Left ventricle myocardium inferior (tissue), 1 donor: ENCODE measurements around the gene TRNP1. TPM values are rescaled to one million over a fixed set of nuclear protein-coding genes. Genes with fewer than 3 reads are reported as not detected.

Experiments used
- DNase-seq: peaks from one replicate; pipeline ENCODE4 v3.0.0-alpha.2; 2020
- H3K27ac ChIP-seq: fragments of 200-600 bp; replicated peaks from 2 replicates; pipeline ENCODE4 v1.8.0; 2021
- H3K27me3 ChIP-seq: fragments of 200-600 bp; 2 replicates; pipeline ENCODE4 v1.8.0; 2021; ENCODE audit warnings: low read depth
- H3K36me3 ChIP-seq: fragments of 200-600 bp; 2 replicates; pipeline ENCODE4 v1.8.0; 2021
- H3K4me1 ChIP-seq: fragments of 200-600 bp; 2 replicates; pipeline ENCODE4 v1.8.0; 2021
- H3K4me3 ChIP-seq: fragments of 200-600 bp; 2 replicates; pipeline ENCODE4 v1.8.0; 2021; ENCODE audit warnings: mild to moderate bottlenecking, moderate library complexity
- H3K9me3 ChIP-seq: fragments of 200-600 bp; replicated peaks from 2 replicates; pipeline ENCODE4 v1.8.0; 2021
- intact Hi-C: fragments of 100-400 bp; cut with micrococcal nuclease; formaldehyde crosslinking; loops from one replicate; pipeline ENCODE4 v1.11.0; 2022
- total RNA-seq: library from RNA; stranded (reverse); fragmentation: NEBNext Ultra II Directional; extraction: Animal tissue kit (Norgen Biotek cat#: 25700); gene quantifications from one replicate; pipeline ENCODE4 v1.2.1, GENCODE V29; 2021
- TF ChIP-seq, protein P1 (sequence below): fragments of 200-600 bp; IDR thresholded peaks from 2 replicates; pipeline ENCODE4 v1.8.0; 2021; ENCODE audit warnings: antibody characterized with exemption, mild to moderate bottlenecking, borderline replicate concordance
- donor health status: DM: no; HTN: yes; CAD: no; lungs with severe emphysema.

Gene TRNP1
- total RNA-seq, 1 donor from 2014 or later: 35.7 TPM

- peak overlapping the region; percentile 75 for H3K4me3 ChIP-seq
- no peaks in the 10 kb centered on the region for H3K27me3 ChIP-seq
- no peaks in the 10 kb centered on the region for H3K9me3 ChIP-seq
- intact Hi-C loops: no loop called here
- DNase-seq: peak; percentile 53
- H3K4me1 ChIP-seq: peaks cover 74% of the 10 kb centered on the region
- peak overlapping the region; percentile 82 for H3K27ac ChIP-seq
- H3K36me3 ChIP-seq: peaks cover 13% of the 10 kb centered on the region
- TF ChIP-seq, protein P1, sequence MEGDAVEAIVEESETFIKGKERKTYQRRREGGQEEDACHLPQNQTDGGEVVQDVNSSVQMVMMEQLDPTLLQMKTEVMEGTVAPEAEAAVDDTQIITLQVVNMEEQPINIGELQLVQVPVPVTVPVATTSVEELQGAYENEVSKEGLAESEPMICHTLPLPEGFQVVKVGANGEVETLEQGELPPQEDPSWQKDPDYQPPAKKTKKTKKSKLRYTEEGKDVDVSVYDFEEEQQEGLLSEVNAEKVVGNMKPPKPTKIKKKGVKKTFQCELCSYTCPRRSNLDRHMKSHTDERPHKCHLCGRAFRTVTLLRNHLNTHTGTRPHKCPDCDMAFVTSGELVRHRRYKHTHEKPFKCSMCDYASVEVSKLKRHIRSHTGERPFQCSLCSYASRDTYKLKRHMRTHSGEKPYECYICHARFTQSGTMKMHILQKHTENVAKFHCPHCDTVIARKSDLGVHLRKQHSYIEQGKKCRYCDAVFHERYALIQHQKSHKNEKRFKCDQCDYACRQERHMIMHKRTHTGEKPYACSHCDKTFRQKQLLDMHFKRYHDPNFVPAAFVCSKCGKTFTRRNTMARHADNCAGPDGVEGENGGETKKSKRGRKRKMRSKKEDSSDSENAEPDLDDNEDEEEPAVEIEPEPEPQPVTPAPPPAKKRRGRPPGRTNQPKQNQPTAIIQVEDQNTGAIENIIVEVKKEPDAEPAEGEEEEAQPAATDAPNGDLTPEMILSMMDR: peak; percentile 26
Measured at GRCh38 chr1:27009601-27010197, 16.2 kb downstream of the TRNP1 start.

- Histone ChIP-seq H3K27me3 (no peaks in the 10 kb centered on the region), H3K4me1 (peaks cover 67% of the 10 kb centered on the region), H3K4me3 (peak overlapping the region; percentile 75), H3K9me3 (no peaks in the 10 kb centered on the region), H3K36me3 (peaks cover 13% of the 10 kb centered on the region), H3K27ac (peak overlapping the region; percentile 82)
- intact Hi-C loops: no loop called here
- no peak for DNase-seq
- TF ChIP-seq, protein P1: no peak
Measured at GRCh38 chr1:27010226-27010994, 16.9 kb downstream of the TRNP1 start.

DNA sequence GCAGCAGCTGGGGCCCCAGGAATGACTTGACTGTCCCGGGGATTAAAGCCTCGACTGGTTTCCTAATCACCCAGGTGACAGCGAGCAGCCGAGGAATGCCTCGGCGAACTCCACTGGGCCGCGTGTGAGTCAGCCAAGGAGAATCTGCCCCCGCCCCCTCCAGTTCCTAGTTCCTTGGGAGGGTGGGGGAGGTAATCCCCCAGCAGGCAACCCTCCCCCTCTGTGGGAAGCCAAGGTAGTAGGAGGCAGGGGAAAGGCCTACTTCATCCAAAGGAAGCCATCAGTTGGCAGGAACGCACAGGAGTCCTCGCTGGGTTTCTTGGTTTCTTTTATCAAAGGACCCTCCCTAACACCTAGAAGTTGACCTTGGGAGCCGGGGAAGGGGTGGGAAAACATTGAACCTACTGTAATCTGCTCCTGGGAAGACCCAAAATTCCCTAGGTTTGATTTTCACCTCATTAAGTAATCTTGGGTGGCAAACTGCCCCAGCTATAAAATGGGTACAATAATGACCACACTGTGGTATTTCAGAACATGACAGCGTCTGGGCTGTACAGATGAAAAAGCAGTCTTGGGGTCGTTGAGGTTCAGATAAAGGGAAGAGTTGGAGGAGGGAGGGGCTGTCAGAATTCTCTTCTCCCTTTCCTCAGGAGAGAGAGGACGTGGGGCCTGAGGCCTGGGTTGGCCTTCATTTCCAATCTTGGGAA, 17.7 kb downstream of the TRNP1 start:
- Histone ChIP-seq H3K36me3 (peaks cover 6% of the 10 kb centered on the region), H3K4me3 (peak overlapping the region; percentile 75), H3K4me1 (peaks cover 59% of the 10 kb centered on the region), H3K27ac (peak overlapping the region; percentile 82), H3K9me3 (no peaks in the 10 kb centered on the region), H3K27me3 (no peaks in the 10 kb centered on the region)
- DNase-seq: no peak
- intact Hi-C loops: no loop called here
- TF ChIP-seq, protein P1: no peak

DNA sequence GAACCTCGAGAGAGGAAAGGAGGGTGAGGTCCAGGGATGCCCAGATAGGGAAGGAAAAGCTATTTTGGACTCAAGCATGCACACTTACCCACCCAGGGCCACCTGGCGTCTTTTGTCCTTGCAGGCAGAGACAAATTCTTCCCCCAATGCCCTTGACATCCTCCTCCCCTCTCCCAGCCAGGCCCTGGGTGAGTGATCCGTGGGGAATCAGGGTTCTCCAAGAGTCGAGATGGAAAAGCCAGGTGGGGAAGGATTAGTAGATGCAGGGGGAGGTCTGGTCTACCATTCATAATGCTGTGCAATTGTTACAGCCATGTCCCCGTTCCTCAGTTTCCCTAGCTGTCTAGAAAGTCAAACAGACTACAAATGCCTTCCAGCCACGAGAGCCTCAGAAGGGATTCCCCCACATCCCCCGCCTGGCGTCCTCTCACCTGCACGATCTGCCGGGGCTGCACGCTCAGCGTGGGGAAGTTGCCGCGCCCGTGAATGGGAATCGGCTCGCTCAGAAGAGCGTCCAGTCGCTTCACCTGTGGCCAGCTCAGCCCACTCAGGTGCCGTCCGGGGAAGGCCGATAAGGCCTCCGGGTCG, 18.6 kb downstream of the TRNP1 start:
- intact Hi-C loops: no loop called here
- Histone ChIP-seq H3K4me1 (peaks cover 58% of the 10 kb centered on the region), H3K4me3 (peak overlapping the region; percentile 75), H3K27me3 (no peaks in the 10 kb centered on the region), H3K36me3 (no peaks in the 10 kb centered on the region), H3K9me3 (no peaks in the 10 kb centered on the region), H3K27ac (peak overlapping the region; percentile 82)
- TF ChIP-seq, protein P1: no peak
- DNase-seq: no peak

DNA sequence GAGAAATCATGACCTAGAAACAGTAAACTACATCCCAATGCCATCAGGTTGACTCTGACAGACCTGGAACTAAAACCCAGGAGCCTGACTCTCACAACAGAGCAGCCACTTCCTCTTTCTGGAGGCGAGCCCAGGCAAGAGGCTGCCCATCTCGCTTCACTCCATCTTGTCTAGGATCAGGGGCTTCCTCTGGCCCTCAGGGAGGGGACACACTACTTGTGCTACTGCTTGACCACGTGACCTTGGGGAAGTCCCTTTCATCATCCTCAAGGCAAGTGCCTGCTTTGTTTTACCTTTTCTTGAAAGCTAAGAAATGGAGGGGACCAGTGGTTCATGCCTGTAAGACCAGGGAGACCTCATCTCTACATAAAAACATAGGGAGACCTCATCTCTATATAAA, 21.8 kb downstream of the TRNP1 start:
- Histone ChIP-seq H3K9me3 (no peaks in the 10 kb centered on the region), H3K4me3 (no peak overlapping the region), H3K27me3 (no peaks in the 10 kb centered on the region), H3K4me1 (peaks cover 27% of the 10 kb centered on the region), H3K36me3 (no peaks in the 10 kb centered on the region), H3K27ac (no peak overlapping the region)
- intact Hi-C loops: no loop called here
- TF ChIP-seq, protein P1: no peak
- DNase-seq: no peak
